Left lung (tissue), 10 donors: ENCODE results near the gene MPEG1. TPM values are rescaled to one million over a fixed set of nuclear protein-coding genes. Genes with fewer than 3 reads are reported as not detected.

Experiments
- ATAC-seq: fragments of 200-7000 bp; cut with Tn5 transposase; one replicate; pipeline ENCODE4 v1.9.1; 2020; ENCODE audit warnings: moderate library complexity
- DNase-seq, 4 donors: peaks; one replicate each; pipeline ENCODE4 v3.0.0-alpha.2; 2013 to 2020
- H3K27ac ChIP-seq, 2 donors: fragments of 200-600 bp; sonication (generic) in 1 of 2; one replicate each; pipeline versions ENCODE4 v1.5.0 to v1.8.0; 2020 to 2021
- H3K27me3 ChIP-seq, 2 donors: fragments of 200-600 bp; sonication (generic) in 1 of 2; one replicate each; pipeline versions ENCODE4 v1.5.0 to v1.8.0; 2020 to 2021
- H3K36me3 ChIP-seq, 2 donors: fragments of 200-600 bp; sonication (generic) in 1 of 2; one replicate each; pipeline versions ENCODE4 v1.5.0 to v1.8.0; 2020 to 2021
- H3K4me1 ChIP-seq, 2 donors: fragments of 200-600 bp; one replicate each; pipeline ENCODE4 v1.8.0; 2021
- H3K4me3 ChIP-seq, 2 donors: fragments of 200-600 bp; sonication (generic) in 1 of 2; one replicate each; pipeline versions ENCODE4 v1.5.0 to v1.8.0; 2020 to 2021; ENCODE audit warnings: mild to moderate bottlenecking in 1 of 2
- H3K9me3 ChIP-seq, 2 donors: fragments of 200-600 bp; sonication (generic) in 1 of 2; one replicate each; pipeline versions ENCODE4 v1.5.0 to v1.8.0; 2020 to 2021
- intact Hi-C, 2 donors: fragments of 100-400 bp; cut with DNase I; formaldehyde crosslinking; loops; one replicate each; pipeline versions ENCODE4 v1.11.2 to v1.14.2; 2022
- polyA plus RNA-seq, 6 donors: library from polyadenylated mRNA; unstranded; fragments of 120-200 nt; gene quantifications; one replicate each; pipeline ENCODE4 v1.2.1, GENCODE V29; 2013; ENCODE audit not compliant: insufficient read length in 6 of 6
- total RNA-seq, 2 donors: library from RNA; stranded (reverse); fragmentation: NEBNext Ultra II Directional; extraction: Animal tissue kit (Norgen Biotek cat#: 25700); gene quantifications; one replicate each; pipeline ENCODE4 v1.2.1, GENCODE V29; 2021
- TF ChIP-seq, protein P1 (sequence below), 2 donors: fragments of 200-600 bp; sonication (generic) in 1 of 2; IDR thresholded peaks; one replicate each; pipeline versions ENCODE4 v1.5.0 to v1.8.0; 2021; ENCODE audit warnings: antibody characterized with exemption in 2 of 2
- donor health status: DM: no; HTN: yes; CAD: no.
- donor health status: DM: no; HTN: no; CAD: no.

The MPEG1 gene
- total and polyA plus RNA-seq, 8 donors = 12.3 to 68.7 (median 15.8) TPM

DNA sequence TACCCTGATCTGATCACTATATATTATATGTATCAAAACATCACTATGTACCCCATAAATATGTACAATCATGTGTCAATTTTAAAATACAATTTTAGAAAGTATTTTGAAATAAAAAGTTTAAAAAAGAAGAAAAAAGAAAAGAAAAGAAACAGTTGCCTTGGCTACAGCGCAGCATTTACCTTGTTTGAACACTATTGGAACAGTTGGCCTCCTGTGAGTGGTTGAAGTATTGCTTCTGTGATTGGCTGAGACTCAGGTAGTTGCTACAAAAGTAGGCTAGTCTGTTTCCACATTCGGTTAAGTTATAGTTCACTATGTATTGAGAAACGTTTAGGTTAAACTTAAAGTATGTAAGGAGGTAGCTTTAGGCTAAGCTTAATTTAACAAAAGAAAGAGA, 48.7 kb downstream of the MPEG1 start:
- Histone ChIP-seq H3K4me1 (no peaks in the 10 kb centered on the region), H3K27me3 (no peaks in the 10 kb centered on the region), H3K4me3 (no peak overlapping the region), H3K36me3 (no peaks in the 10 kb centered on the region), H3K27ac (no peak overlapping the region), H3K9me3 (no peaks in the 10 kb centered on the region)
- TF ChIP-seq, protein P1, sequence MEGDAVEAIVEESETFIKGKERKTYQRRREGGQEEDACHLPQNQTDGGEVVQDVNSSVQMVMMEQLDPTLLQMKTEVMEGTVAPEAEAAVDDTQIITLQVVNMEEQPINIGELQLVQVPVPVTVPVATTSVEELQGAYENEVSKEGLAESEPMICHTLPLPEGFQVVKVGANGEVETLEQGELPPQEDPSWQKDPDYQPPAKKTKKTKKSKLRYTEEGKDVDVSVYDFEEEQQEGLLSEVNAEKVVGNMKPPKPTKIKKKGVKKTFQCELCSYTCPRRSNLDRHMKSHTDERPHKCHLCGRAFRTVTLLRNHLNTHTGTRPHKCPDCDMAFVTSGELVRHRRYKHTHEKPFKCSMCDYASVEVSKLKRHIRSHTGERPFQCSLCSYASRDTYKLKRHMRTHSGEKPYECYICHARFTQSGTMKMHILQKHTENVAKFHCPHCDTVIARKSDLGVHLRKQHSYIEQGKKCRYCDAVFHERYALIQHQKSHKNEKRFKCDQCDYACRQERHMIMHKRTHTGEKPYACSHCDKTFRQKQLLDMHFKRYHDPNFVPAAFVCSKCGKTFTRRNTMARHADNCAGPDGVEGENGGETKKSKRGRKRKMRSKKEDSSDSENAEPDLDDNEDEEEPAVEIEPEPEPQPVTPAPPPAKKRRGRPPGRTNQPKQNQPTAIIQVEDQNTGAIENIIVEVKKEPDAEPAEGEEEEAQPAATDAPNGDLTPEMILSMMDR (IDR thresholded peaks at IDR 0.05) = no peak
- ATAC-seq (no peak), DNase-seq (no peak)
- intact Hi-C loops = no loop called here

Other genes starting within 250 kb of the MPEG1 start
- not detected for gene GLYATL1B, start 126.6 kb downstream of the MPEG1 start, total RNA-seq
- gene GLYATL1B, start 126.6 kb downstream of the MPEG1 start, polyA plus RNA-seq = under 1 TPM in 5 of 6 donors, not detected in 1; 0.30 to 0.66 (median 0.38) TPM
- 10 to 100 TPM; 11.4 to 15.0 TPM for gene FAM111B, start 105.7 kb downstream of the MPEG1 start, total RNA-seq
- gene FAM111B, start 105.7 kb downstream of the MPEG1 start, polyA plus RNA-seq = 10 to 100 TPM; 11.5 to 21.7 (median 14.2) TPM
- 10 to 100 TPM; 50.3 to 55.9 TPM for gene FAM111A, start 70.1 kb downstream of the MPEG1 start, total RNA-seq
- gene FAM111A, start 70.1 kb downstream of the MPEG1 start, polyA plus RNA-seq = 100 to 1,000 TPM in 3 of 6 donors, 10 to 100 TPM in 3; 82.8 to 113 (median 97.1) TPM
- 10 to 100 TPM; 33.2 to 43.4 TPM for gene DTX4, start 40.8 kb downstream of the MPEG1 start, total RNA-seq
- 10 to 100 TPM; 65.0 to 74.9 (median 70.0) TPM for gene DTX4, start 40.8 kb downstream of the MPEG1 start, polyA plus RNA-seq
- not detected for gene OR5AN1, start 146.0 kb upstream of the MPEG1 start, total RNA-seq
- not detected for gene OR5AN1, start 146.0 kb upstream of the MPEG1 start, polyA plus RNA-seq
- gene OR5A2, start 213.5 kb upstream of the MPEG1 start, total RNA-seq = not detected
- gene OR5A2, start 213.5 kb upstream of the MPEG1 start, polyA plus RNA-seq = under 1 TPM in 5 of 6 donors, not detected in 1; 0.01 to 0.06 (median 0.03) TPM
- not detected for gene OR5A1, start 223.5 kb upstream of the MPEG1 start, total RNA-seq
- under 1 TPM in 4 of 6 donors, not detected in 2; 0.01 to 0.04 (median 0.03) TPM for gene OR5A1, start 223.5 kb upstream of the MPEG1 start, polyA plus RNA-seq
- gene OR4D6, start 244.0 kb upstream of the MPEG1 start, total RNA-seq = not detected
- not detected for gene OR4D6, start 244.0 kb upstream of the MPEG1 start, polyA plus RNA-seq